Body of pancreas (tissue), 4 donors: ENCODE measurements around the gene DLX4. TPM values are rescaled to one million over a fixed set of nuclear protein-coding genes. Genes with fewer than 3 reads are reported as not detected.

ENCODE experiments used
- ATAC-seq: fragments of 150-250 bp; one replicate; pipeline ENCODE4 v1.9.1; 2016
- DNase-seq, 4 donors: peaks; one replicate each; pipeline ENCODE4 v3.0.0-alpha.2; 2019
- H3K27ac ChIP-seq, 4 donors: fragments of 200-600 bp; sonication (generic); 1 replicate in 3 of 4; 2 replicates in 1 of 4; pipeline versions ENCODE4 v1.5.1 to v1.6.1; 2016 to 2019; ENCODE audit warnings: mild to moderate bottlenecking in 1 of 4, mixed read lengths in 1 of 4, moderate library complexity in 1 of 4
- H3K27me3 ChIP-seq, 2 donors: fragments of 200-600 bp; sonication (generic); one replicate each; pipeline ENCODE4 v1.6.0; 2016; ENCODE audit warnings: mild to moderate bottlenecking in 1 of 2
- H3K36me3 ChIP-seq, 2 donors: fragments of 200-600 bp; sonication (generic); replicated peaks in 1 of 2; 2 replicates each; pipeline ENCODE4 v1.5.1; 2016; ENCODE audit warnings: low read depth in 2 of 2; ENCODE audit not compliant: insufficient read depth in 1 of 2
- H3K4me1 ChIP-seq: fragments of 200-600 bp; sonication (generic); one replicate; pipeline ENCODE4 v1.6.0; 2016
- H3K4me3 ChIP-seq, 2 donors: fragments of 200-600 bp; sonication (generic); 1 replicate in 1 of 2; 2 replicates in 1 of 2; pipeline ENCODE4 v1.5.1; 2016 to 2019
- H3K9me3 ChIP-seq, 3 donors: fragments of 200-600 bp; sonication (generic); 1 replicate in 2 of 3; 2 replicates in 1 of 3; pipeline ENCODE4 v1.5.1; 2016
- POLR2A ChIP-seq, 3 donors: fragments of 450-650 bp; IDR thresholded peaks; one replicate each; pipeline ENCODE4 v1.6.1; 2016; ENCODE audit warnings: antibody characterized with exemption in 3 of 3, mild to moderate bottlenecking in 2 of 3
- WGBS, 2 donors: methylation state at CpG; one replicate each; pipeline ENCODE4 v1.1.5; 2017; 5-methylcytosine and 5-hydroxymethylcytosine counted together
- intact Hi-C: fragments of 100-400 bp; cut with DNase I; formaldehyde crosslinking; loops from one replicate; pipeline ENCODE4 v1.15.1; 2023
- total RNA-seq, 2 donors: library from RNA; depleted of rRNA; stranded (reverse); fragments of >200 nt; gene quantifications; one replicate each; pipeline ENCODE4 v1.1.0, GENCODE V29; 2016
- TF ChIP-seq, protein P1 (sequence below), 7 experiments: fragments of 450-650 bp in 4 of 7; fragments of 200-600 bp in 3 of 7; sonication (generic) in 3 of 7; IDR thresholded peaks; one replicate each; pipeline ENCODE4 v1.5.1; 2016 to 2019; ENCODE audit warnings: antibody characterized with exemption in 7 of 7

The DLX4 gene
- total RNA-seq, 2 donors from 2014 or later = not detected

GRCh38 chr17:49936386-49936785 lies 32.6 kb upstream of the DLX4 start:
- TF ChIP-seq, protein P1, sequence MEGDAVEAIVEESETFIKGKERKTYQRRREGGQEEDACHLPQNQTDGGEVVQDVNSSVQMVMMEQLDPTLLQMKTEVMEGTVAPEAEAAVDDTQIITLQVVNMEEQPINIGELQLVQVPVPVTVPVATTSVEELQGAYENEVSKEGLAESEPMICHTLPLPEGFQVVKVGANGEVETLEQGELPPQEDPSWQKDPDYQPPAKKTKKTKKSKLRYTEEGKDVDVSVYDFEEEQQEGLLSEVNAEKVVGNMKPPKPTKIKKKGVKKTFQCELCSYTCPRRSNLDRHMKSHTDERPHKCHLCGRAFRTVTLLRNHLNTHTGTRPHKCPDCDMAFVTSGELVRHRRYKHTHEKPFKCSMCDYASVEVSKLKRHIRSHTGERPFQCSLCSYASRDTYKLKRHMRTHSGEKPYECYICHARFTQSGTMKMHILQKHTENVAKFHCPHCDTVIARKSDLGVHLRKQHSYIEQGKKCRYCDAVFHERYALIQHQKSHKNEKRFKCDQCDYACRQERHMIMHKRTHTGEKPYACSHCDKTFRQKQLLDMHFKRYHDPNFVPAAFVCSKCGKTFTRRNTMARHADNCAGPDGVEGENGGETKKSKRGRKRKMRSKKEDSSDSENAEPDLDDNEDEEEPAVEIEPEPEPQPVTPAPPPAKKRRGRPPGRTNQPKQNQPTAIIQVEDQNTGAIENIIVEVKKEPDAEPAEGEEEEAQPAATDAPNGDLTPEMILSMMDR (IDR thresholded peaks at IDR 0.05) = no peak
- no peak for TF ChIP-seq POLR2A (IDR thresholded peaks at IDR 0.05)
- Histone ChIP-seq H3K4me1 (no peaks in the 10 kb centered on the region), H3K9me3 (no peaks in the 10 kb centered on the region), H3K36me3 (no peaks in the 10 kb centered on the region), H3K27me3 (no peaks in the 10 kb centered on the region), H3K27ac (no peak overlapping the region), H3K4me3 (no peak overlapping the region)
- ATAC-seq = no peak
- DNase-seq = no peak
- 84 to 89% methylated on average over 9 of the region's 9 CpGs for WGBS, 2 donors
- intact Hi-C loops = no loop called here

DNA sequence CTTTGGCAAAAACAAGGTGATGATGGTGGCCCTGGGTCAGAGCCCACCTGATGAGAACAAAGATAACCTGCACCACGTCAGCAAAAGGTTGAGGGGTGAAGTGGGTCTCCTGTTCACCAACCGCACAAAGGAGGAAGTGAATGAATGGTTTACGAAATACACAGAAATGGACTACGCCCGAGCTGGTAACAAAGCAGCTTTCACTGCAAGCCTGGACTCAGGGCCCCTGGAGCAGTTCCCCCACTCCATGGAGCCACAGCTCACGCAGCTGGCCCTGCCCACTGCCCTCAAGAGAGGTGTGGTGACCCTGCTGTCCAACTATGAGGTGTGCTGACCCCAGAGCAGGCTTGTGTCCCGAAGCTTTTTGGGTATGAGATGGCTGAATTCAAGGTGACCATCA lies 29.7 kb upstream of the DLX4 start:
- intact Hi-C loops = no loop called here
- Histone ChIP-seq H3K4me3 (no peak overlapping the region), H3K9me3 (no peaks in the 10 kb centered on the region), H3K27me3 (no peaks in the 10 kb centered on the region), H3K36me3 (no peaks in the 10 kb centered on the region), H3K27ac (no peak overlapping the region), H3K4me1 (no peaks in the 10 kb centered on the region)
- DNase-seq (no peak), ATAC-seq (no peak)
- WGBS, 2 donors = 63 to 68% methylated on average over 6 to 7 of the region's 7 CpGs
- no peak for TF ChIP-seq POLR2A (IDR thresholded peaks at IDR 0.05)
- TF ChIP-seq, protein P1 (IDR thresholded peaks at IDR 0.05) = no peak

- H3K4me1 ChIP-seq = no peaks in the 10 kb centered on the region
- 28 to 37% methylated on average over 10 of the region's 10 CpGs for WGBS, 2 donors
- no peak for ATAC-seq
- no peaks in the 10 kb centered on the region for H3K9me3 ChIP-seq
- no peak for DNase-seq
- no peaks in the 10 kb centered on the region for H3K36me3 ChIP-seq
- H3K27me3 ChIP-seq = no peaks in the 10 kb centered on the region
- H3K27ac ChIP-seq = no peak overlapping the region
- intact Hi-C loops = no loop called here
- no peak overlapping the region for H3K4me3 ChIP-seq
- TF ChIP-seq, protein P1 (IDR thresholded peaks at IDR 0.05) = no peak
- no peak for TF ChIP-seq POLR2A (IDR thresholded peaks at IDR 0.05)
Measured at GRCh38 chr17:49941427-49941826, 27.6 kb upstream of the DLX4 start.

- Histone ChIP-seq H3K4me3 (no peak overlapping the region), H3K27me3 (no peaks in the 10 kb centered on the region), H3K9me3 (no peaks in the 10 kb centered on the region), H3K27ac (no peak overlapping the region), H3K4me1 (no peaks in the 10 kb centered on the region), H3K36me3 (no peaks in the 10 kb centered on the region)
- ATAC-seq = no peak
- no peak for TF ChIP-seq POLR2A (IDR thresholded peaks at IDR 0.05)
- TF ChIP-seq, protein P1 (IDR thresholded peaks at IDR 0.05) = no peak
- intact Hi-C loops = no loop called here
- no peak for DNase-seq
- WGBS, 2 donors = 79 to 81% methylated on average over 5 of the region's 5 CpGs
Measured at GRCh38 chr17:49942947-49943346, 26.0 kb upstream of the DLX4 start.

GRCh38 chr17:49944273-49944870 lies 24.6 kb upstream of the DLX4 start:
- ATAC-seq = no peak

More at GRCh38 chr17:49944273-49944870, 24.6 kb upstream of the DLX4 start:
- H3K27ac ChIP-seq = no peak overlapping the region
- H3K4me1 ChIP-seq = no peaks in the 10 kb centered on the region
- H3K9me3 ChIP-seq = no peaks in the 10 kb centered on the region
- intact Hi-C loops = no loop called here
- H3K36me3 ChIP-seq = no peaks in the 10 kb centered on the region
- 31 to 37% methylated on average over 19 to 26 of the region's 26 CpGs for WGBS, 2 donors
- no peak for DNase-seq
- H3K4me3 ChIP-seq = no peak overlapping the region
- no peaks in the 10 kb centered on the region for H3K27me3 ChIP-seq
- no peak for TF ChIP-seq POLR2A (IDR thresholded peaks at IDR 0.05)
- TF ChIP-seq, protein P1 (IDR thresholded peaks at IDR 0.05) = no peak
